Gastroesophageal sphincter (tissue), 4 donors: Measurements from ENCODE around the gene SLC22A12. TPM values are rescaled to one million over a fixed set of nuclear protein-coding genes. Genes with fewer than 3 reads are reported as not detected.

Experiments used
- ATAC-seq: fragments of 150-250 bp; one replicate; pipeline ENCODE4 v1.9.1; 2016; ENCODE audit warnings: mild to moderate bottlenecking, moderate library complexity
- H3K27ac ChIP-seq, 4 donors: fragments of 200-600 bp; sonication (generic) in 3 of 4; 1 replicate in 3 of 4; 2 replicates in 1 of 4; pipeline ENCODE4 v1.5.1; 2016 to 2019
- H3K27me3 ChIP-seq: fragments of 200-600 bp; sonication (generic); one replicate; pipeline ENCODE4 v1.5.1; 2019
- H3K36me3 ChIP-seq, 2 donors: fragments of 200-600 bp; sonication (generic); one replicate each; pipeline ENCODE4 v1.5.1; 2019; ENCODE audit warnings: control low read depth in 1 of 2
- H3K4me1 ChIP-seq, 3 donors: fragments of 200-600 bp; sonication (generic); 1 replicate in 2 of 3; 2 replicates in 1 of 3; pipeline ENCODE4 v1.5.1; 2016 to 2019; ENCODE audit warnings: control low read depth in 2 of 3
- H3K4me3 ChIP-seq, 2 donors: fragments of 200-600 bp; sonication (generic); one replicate each; pipeline ENCODE4 v1.5.1; 2019; ENCODE audit warnings: mild to moderate bottlenecking in 1 of 2, moderate library complexity in 1 of 2
- H3K9me3 ChIP-seq, 3 donors: fragments of 200-600 bp; sonication (generic); one replicate each; pipeline ENCODE4 v1.5.1; 2017 to 2019; ENCODE audit warnings: control low read depth in 2 of 3
- EP300 ChIP-seq: sonication (generic); formaldehyde crosslinking; IDR thresholded peaks from one replicate; pipeline ENCODE4 v1.6.1; 2017; ENCODE audit warnings: antibody characterized with exemption, mild to moderate bottlenecking
- POLR2A ChIP-seq, 2 donors: fragments of 450-650 bp; IDR thresholded peaks; one replicate each; pipeline ENCODE4 v1.6.1; 2017; ENCODE audit warnings: antibody characterized with exemption in 2 of 2, mild to moderate bottlenecking in 2 of 2, moderate library complexity in 1 of 2
- POLR2AphosphoS5 ChIP-seq: sonication (generic); formaldehyde crosslinking; IDR thresholded peaks from one replicate; pipeline ENCODE4 v1.6.1; 2017; ENCODE audit warnings: antibody characterized with exemption
- WGBS, 2 donors: methylation state at CpG; one replicate each; pipeline ENCODE4 v1.1.5; 2018; ENCODE audit warnings: low coverage in 1 of 2; 5-methylcytosine and 5-hydroxymethylcytosine counted together
- total RNA-seq, 4 donors: library from RNA; depleted of rRNA; stranded (reverse); fragments of >200 nt; gene quantifications; one replicate each; pipeline ENCODE4 v1.1.0, GENCODE V29; 2016
- TF ChIP-seq, protein P1 (sequence below), 4 experiments: fragments of 200-600 bp in 2 of 4; fragments of 450-650 bp in 2 of 4; sonication (generic) in 1 of 4; IDR thresholded peaks; one replicate each; pipeline ENCODE4 v1.5.1; 2017 to 2019; ENCODE audit warnings: antibody characterized with exemption in 4 of 4, mild to moderate bottlenecking in 2 of 4, moderate library complexity in 2 of 4

SLC22A12 gene
- total RNA-seq, 4 donors from 2014 or later, result not detected

GRCh38 chr11:64563966-64564365 lies 27.1 kb upstream of the SLC22A12 start:
- TF ChIP-seq EP300 (no peak), POLR2A (IDR thresholded peaks at IDR 0.05) (no peak), POLR2AphosphoS5 (no peak)
- TF ChIP-seq, protein P1, sequence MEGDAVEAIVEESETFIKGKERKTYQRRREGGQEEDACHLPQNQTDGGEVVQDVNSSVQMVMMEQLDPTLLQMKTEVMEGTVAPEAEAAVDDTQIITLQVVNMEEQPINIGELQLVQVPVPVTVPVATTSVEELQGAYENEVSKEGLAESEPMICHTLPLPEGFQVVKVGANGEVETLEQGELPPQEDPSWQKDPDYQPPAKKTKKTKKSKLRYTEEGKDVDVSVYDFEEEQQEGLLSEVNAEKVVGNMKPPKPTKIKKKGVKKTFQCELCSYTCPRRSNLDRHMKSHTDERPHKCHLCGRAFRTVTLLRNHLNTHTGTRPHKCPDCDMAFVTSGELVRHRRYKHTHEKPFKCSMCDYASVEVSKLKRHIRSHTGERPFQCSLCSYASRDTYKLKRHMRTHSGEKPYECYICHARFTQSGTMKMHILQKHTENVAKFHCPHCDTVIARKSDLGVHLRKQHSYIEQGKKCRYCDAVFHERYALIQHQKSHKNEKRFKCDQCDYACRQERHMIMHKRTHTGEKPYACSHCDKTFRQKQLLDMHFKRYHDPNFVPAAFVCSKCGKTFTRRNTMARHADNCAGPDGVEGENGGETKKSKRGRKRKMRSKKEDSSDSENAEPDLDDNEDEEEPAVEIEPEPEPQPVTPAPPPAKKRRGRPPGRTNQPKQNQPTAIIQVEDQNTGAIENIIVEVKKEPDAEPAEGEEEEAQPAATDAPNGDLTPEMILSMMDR (IDR thresholded peaks at IDR 0.05), result no peak
- Histone ChIP-seq H3K9me3 (no peaks in the 10 kb centered on the region), H3K4me3 (no peak overlapping the region), H3K27me3 (peaks cover 13% of the 10 kb centered on the region), H3K4me1 (peaks cover 0 to 14% (median 3%) of the 10 kb centered on the region in 3 donors), H3K27ac (no peak overlapping the region), H3K36me3 (no peaks in the 10 kb centered on the region)
- no CpG with 5 or more reads among the region's 12 CpGs for WGBS, 2 donors
- no peak for ATAC-seq

DNA sequence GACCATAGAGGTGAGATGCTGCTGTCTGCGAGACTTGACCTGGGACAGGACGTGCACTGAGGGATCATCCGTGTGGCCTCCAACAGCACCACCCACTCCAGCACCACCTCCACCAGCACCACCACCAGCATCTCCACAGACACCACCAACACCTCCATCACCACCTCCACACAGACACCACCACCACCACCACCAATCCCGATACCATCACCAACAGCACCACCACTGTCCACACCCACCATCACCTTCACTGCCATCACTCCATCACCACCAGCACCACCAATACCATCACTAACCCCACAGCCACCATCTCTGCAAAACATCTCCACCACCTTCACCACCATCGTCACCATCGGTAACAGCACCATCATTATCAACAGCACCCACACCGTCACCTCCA lies 26.6 kb upstream of the SLC22A12 start:
- WGBS, 2 donors, result 91 to 100% methylated on average over 4 to 6 of the region's 7 CpGs
- Histone ChIP-seq H3K4me1 (peaks cover 0 to 14% (median 3%) of the 10 kb centered on the region in 3 donors), H3K4me3 (no peak overlapping the region), H3K27ac (no peak overlapping the region), H3K36me3 (no peaks in the 10 kb centered on the region), H3K9me3 (no peaks in the 10 kb centered on the region), H3K27me3 (peaks cover 13% of the 10 kb centered on the region)
- TF ChIP-seq POLR2AphosphoS5 (no peak), POLR2A (IDR thresholded peaks at IDR 0.05) (no peak), EP300 (no peak)
- TF ChIP-seq, protein P1 (IDR thresholded peaks at IDR 0.05), result no peak
- no peak for ATAC-seq

DNA sequence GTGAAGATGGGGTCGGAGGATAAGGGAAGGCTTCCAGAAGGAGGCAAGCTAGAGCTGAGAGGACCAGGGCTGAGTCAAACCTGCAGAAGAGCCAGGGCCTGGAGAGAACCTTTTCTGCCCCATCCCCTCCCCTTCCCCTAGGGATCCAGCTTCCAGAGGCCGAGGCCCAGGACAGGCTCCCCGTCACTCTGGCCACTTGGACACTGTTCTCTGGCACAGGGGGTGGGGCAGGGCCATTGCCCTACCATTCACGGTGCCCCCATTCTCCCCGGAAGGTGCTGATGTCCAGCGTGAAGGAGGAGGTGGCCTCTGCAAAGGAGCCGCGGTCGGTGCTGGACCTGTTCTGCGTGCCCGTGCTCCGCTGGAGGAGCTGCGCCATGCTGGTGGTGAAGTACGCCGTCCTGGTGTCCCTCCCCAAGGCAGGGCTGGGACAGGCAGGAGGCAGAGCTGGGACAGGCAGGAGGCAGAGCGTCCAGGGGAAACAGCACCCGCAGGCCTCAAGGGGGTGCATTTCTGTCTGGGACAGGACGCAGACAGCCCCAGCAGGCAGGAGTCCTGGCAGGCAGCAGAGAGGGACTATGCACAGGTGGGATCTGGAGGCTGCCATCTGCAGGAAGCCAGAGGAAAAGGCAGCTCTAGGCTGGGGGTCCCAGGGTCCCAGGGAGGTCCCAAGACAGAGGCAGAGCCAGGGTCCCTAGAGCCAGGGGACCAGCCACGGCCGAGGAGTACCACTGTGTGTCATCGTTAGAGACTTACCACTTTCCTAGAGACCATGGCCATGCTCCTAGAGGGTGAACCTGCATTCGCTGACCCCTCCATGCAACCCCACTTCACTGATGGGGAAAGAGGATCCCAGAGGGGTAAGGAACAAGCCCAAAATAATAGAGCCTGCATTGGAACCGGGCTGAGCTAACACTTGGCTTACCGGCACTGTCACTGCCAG lies 25.8 kb upstream of the SLC22A12 start:
- H3K4me3 ChIP-seq, result no peak overlapping the region
- ATAC-seq, result no peak
- H3K27me3 ChIP-seq, result peaks cover 10% of the 10 kb centered on the region
- no peak overlapping the region for H3K27ac ChIP-seq
- no peak for TF ChIP-seq POLR2A (IDR thresholded peaks at IDR 0.05)
- TF ChIP-seq EP300, result no peak
- TF ChIP-seq POLR2AphosphoS5, result no peak
- TF ChIP-seq, protein P1 (IDR thresholded peaks at IDR 0.05), result no peak
- no peaks in the 10 kb centered on the region for H3K9me3 ChIP-seq
- H3K4me1 ChIP-seq, result peaks cover 0 to 14% (median 3%) of the 10 kb centered on the region in 3 donors
- no peaks in the 10 kb centered on the region for H3K36me3 ChIP-seq
- WGBS, 2 donors, result 75 to 93% methylated on average over 3 of the region's 24 CpGs

DNA sequence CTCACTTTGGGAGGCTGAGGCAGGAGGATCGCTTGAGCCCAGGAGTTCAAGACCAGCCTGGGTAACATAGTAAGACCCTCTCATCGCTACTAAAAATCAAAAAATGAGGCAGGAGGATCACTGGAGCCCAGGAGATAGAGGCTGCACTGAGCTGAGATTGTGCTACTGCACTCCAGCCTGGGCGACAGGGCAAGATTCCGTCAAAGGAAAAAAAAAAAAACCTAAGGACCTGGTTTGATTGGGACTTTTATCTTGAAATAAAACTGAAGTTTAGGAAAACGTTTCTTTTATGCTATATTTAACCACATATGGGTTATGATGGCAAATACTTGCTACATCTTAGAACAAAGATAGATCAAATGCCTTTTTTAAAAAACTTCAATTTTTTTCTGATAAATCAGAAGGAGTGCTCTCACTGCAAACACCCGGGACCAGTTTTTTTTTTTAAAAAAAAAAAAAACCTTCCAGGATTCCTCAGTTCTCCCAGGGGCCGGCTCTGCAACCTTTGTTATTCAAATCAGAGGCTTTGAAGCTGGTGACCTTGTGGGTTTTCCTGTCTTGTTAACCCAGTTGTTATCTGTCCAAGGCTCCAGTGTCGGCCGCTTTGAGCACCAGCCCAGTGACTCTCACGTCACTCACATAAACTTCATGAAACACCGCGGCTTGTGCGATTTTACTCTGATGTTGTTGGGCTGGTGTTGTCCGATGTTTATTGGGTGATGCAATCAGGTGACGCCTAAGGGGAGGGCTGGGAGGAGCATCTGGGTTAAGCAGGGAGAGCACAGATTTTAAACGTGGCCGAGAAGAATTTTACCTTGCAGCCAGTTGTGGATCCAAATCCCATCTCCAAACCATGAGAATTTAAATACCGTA lies 24.7 kb upstream of the SLC22A12 start:
- Histone ChIP-seq H3K36me3 (no peaks in the 10 kb centered on the region), H3K9me3 (no peaks in the 10 kb centered on the region), H3K4me1 (peaks cover 0 to 14% (median 3%) of the 10 kb centered on the region in 3 donors), H3K27me3 (peaks cover 11% of the 10 kb centered on the region), H3K4me3 (no peak overlapping the region), H3K27ac (no peak overlapping the region)
- ATAC-seq, result peak; percentile 82
- TF ChIP-seq, protein P1 (IDR thresholded peaks at IDR 0.05), result no peak
- no peak for TF ChIP-seq EP300
- TF ChIP-seq POLR2A (IDR thresholded peaks at IDR 0.05), result no peak
- TF ChIP-seq POLR2AphosphoS5, result no peak
- WGBS, 2 donors, result 27 to 42% methylated on average over 6 to 8 of the region's 18 CpGs
